Measurements from ENCODE around the gene CPSF3. TPM values are rescaled to one million over a fixed set of nuclear protein-coding genes. Genes with fewer than 3 reads are reported as not detected.

The CPSF3 gene
- total RNA-seq, 1 experiment from 2014 or later, result 95.5 TPM

DNA sequence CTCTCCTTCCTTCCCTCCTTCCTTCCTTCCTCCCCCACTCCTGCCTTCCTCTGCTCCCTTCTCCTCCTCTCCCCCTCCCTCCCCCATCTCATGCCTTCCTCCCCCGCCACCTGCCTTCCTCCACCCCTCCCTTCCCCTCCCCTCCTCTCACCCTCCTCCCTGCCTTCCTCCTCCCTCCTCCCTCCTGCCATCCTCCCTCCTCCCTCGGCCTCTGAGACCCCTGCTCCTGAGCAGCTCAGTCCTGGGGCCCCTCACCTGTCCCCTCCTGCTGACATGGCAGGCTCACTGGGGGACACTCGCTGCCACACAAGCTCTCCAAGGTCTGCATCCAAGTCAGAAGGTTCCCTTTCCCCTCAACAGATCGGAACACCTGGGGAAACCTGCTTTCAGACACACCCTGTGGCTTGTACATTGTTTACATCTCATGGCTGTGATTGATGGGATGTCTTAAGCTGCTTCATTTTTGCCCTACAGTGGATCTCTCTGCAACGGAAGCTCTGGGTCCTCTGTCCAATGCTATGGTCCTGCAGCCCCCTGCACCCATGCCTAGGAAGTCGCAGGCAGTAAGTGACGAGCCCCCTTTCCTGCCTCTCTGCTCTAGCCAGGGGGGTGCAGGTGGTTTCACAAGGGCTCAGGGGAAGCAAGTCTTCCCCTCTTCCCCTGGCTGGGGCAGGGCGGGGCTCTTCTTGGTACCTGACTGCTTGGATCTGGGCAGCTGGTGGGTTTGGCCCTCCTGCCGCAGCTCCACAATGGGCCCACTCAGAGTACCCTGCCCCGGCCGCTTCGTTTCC, 23.0 kb upstream of the CPSF3 start:
- no peak overlapping the region for H3K4ac ChIP-seq (ENCODE audit: low read depth, low read length)
- DNase-seq, result no peak
- no peak overlapping the region for H4K91ac ChIP-seq (ENCODE audit: insufficient read length, low read depth, low read length)
- no peaks in the 10 kb centered on the region; the same call in 1 of the 2 replicates for H3K27me3 Mint-ChIP-seq (ENCODE audit: low read depth)
- no peaks in the 10 kb centered on the region for H3K23me2 ChIP-seq (ENCODE audit: insufficient read length, low read depth, low read length, poor library complexity, severe bottlenecking)
- H2AFZ ChIP-seq (ENCODE audit: low read length), result no peak overlapping the region
- H2BK5ac ChIP-seq (ENCODE audit: insufficient read length, low read length), result no peak overlapping the region
- H3K56ac ChIP-seq (ENCODE audit: insufficient read length, low read depth, low read length), result no peak overlapping the region
- H3K27me3 ChIP-seq (ENCODE audit: insufficient read depth, low read length), result no peaks in the 10 kb centered on the region
- no peaks in the 10 kb centered on the region; the same call in 1 of the 2 replicates for H3K4me1 ChIP-seq (ENCODE audit: insufficient read depth, low read length)
- no peak overlapping the region for H4K5ac ChIP-seq (ENCODE audit: insufficient read length, low read depth, low read length)
- no peak overlapping the region for H2AK5ac ChIP-seq (ENCODE audit: insufficient read length, low read length)
- H4K8ac ChIP-seq (replicated peaks; ENCODE audit: insufficient read length, low read depth, low read length), result no peak overlapping the region
- TF ChIP-seq, protein P1, sequence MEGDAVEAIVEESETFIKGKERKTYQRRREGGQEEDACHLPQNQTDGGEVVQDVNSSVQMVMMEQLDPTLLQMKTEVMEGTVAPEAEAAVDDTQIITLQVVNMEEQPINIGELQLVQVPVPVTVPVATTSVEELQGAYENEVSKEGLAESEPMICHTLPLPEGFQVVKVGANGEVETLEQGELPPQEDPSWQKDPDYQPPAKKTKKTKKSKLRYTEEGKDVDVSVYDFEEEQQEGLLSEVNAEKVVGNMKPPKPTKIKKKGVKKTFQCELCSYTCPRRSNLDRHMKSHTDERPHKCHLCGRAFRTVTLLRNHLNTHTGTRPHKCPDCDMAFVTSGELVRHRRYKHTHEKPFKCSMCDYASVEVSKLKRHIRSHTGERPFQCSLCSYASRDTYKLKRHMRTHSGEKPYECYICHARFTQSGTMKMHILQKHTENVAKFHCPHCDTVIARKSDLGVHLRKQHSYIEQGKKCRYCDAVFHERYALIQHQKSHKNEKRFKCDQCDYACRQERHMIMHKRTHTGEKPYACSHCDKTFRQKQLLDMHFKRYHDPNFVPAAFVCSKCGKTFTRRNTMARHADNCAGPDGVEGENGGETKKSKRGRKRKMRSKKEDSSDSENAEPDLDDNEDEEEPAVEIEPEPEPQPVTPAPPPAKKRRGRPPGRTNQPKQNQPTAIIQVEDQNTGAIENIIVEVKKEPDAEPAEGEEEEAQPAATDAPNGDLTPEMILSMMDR (conservative IDR thresholded peaks at IDR 0.05), result no peak
- H3K79me1 ChIP-seq (ENCODE audit: insufficient read depth, low read depth, low read length, poor library complexity, severe bottlenecking), result no peaks in the 10 kb centered on the region
- no peak overlapping the region for H2BK120ac ChIP-seq (ENCODE audit: low read depth, low read length, poor library complexity, severe bottlenecking)
- no peak overlapping the region for H3K9ac ChIP-seq (ENCODE audit: extremely low read depth, insufficient read length, low read length)
- H2BK15ac ChIP-seq (ENCODE audit: low read depth, low read length), result no peak overlapping the region
- no peak overlapping the region for H3K4me2 ChIP-seq (ENCODE audit: insufficient read depth, insufficient read length, low read length)
- H2BK12ac ChIP-seq (ENCODE audit: insufficient read length, low read depth, low read length), result no peak overlapping the region
- H3K9me3 Mint-ChIP-seq, result no peaks in the 10 kb centered on the region
- H3K4me1 Mint-ChIP-seq, result peaks cover 3 to 11% of the 10 kb centered on the region in 2 experiments; a peak in 3 of 4 replicates
- H2BK20ac ChIP-seq (ENCODE audit: low read depth, low read length, poor library complexity, severe bottlenecking), result no peak overlapping the region
- H3K79me2 ChIP-seq (ENCODE audit: insufficient read depth, low read length), result no peaks in the 10 kb centered on the region
- H3T11ph ChIP-seq (ENCODE audit: low read length), result no peak overlapping the region
- H4K20me1 ChIP-seq (ENCODE audit: control insufficient read depth, insufficient read depth, insufficient read length), result no peaks in the 10 kb centered on the region
- H3K36me3 Mint-ChIP-seq (ENCODE audit: insufficient read depth in 1 of 3, low read depth in 3 of 3), result peaks cover 3 to 19% (median 6%) of the 10 kb centered on the region in 3 experiments; a peak in 6 of 7 replicates
- H3K27ac ChIP-seq (ENCODE audit: insufficient read length, low read depth, low read length), result no peak overlapping the region
- H3K27ac Mint-ChIP-seq, result peak overlapping the region in 2 of 3 experiments; percentile 12 to 94; a peak in 2 of 7 replicates
- H3K18ac ChIP-seq (ENCODE audit: insufficient read length, low read depth, low read length), result no peak overlapping the region
- no peak overlapping the region for H3K23ac ChIP-seq (ENCODE audit: insufficient read length, low read depth, low read length)
- H3K14ac ChIP-seq (ENCODE audit: insufficient read depth, low read length), result no peak overlapping the region
- WGBS (ENCODE audit: extremely low coverage, insufficient read length, low lambda C conversion rate), result no CpG with 5 or more reads among the region's 12 CpGs
- no peak overlapping the region; a peak in 1 of 5 replicates for H3K4me3 Mint-ChIP-seq
- H3K9me3 ChIP-seq (ENCODE audit: control insufficient read depth, low read depth, low read length), result no peaks in the 10 kb centered on the region
